Measurements from ENCODE around the gene SLC6A6.

The SLC6A6 gene

GRCh38 chr3:14373753-14374376, 28.5 kb upstream of the SLC6A6 start:
- no peak for DNase-seq

- DNase-seq = no peak
These were observed 27.9 kb upstream of the SLC6A6 start for GRCh38 chr3:14374444-14374883.

GRCh38 chr3:14375192-14375591, 27.2 kb upstream of the SLC6A6 start:
- no peak for DNase-seq

GRCh38 chr3:14376348-14377043, 25.9 kb upstream of the SLC6A6 start:
- DNase-seq = no peak

- DNase-seq = no peak
These were observed 25.2 kb upstream of the SLC6A6 start for GRCh38 chr3:14377044-14377837.

- DNase-seq = no peak
These were observed 24.6 kb upstream of the SLC6A6 start for GRCh38 chr3:14377838-14378169.

GRCh38 chr3:14378415-14378814, 24.0 kb upstream of the SLC6A6 start:
- no peak for DNase-seq

- peak; percentile 69 for DNase-seq
These were observed 22.6 kb upstream of the SLC6A6 start for GRCh38 chr3:14379843-14380242.

GRCh38 chr3:14386254-14386653, 16.2 kb upstream of the SLC6A6 start:
- peak; percentile 53 for DNase-seq

- no peak for DNase-seq
These were observed 14.2 kb upstream of the SLC6A6 start for GRCh38 chr3:14388201-14388600.

- no peak for DNase-seq
These were observed 13.2 kb upstream of the SLC6A6 start for GRCh38 chr3:14389166-14389606.

GRCh38 chr3:14389716-14390115, 12.7 kb upstream of the SLC6A6 start:
- no peak for DNase-seq

- peak; percentile 37 for DNase-seq
These were observed 11.4 kb upstream of the SLC6A6 start for GRCh38 chr3:14391033-14391432.

- DNase-seq = no peak
These were observed 10.2 kb upstream of the SLC6A6 start for GRCh38 chr3:14392231-14392630.

- DNase-seq = no peak
These were observed 9.5 kb upstream of the SLC6A6 start for GRCh38 chr3:14392803-14393319.

- no peak for DNase-seq
These were observed 8.8 kb upstream of the SLC6A6 start for GRCh38 chr3:14393440-14394106.

- no peak for DNase-seq
These were observed 6.2 kb upstream of the SLC6A6 start for GRCh38 chr3:14396031-14396692.

GRCh38 chr3:14397046-14397445, 5.4 kb upstream of the SLC6A6 start:
- DNase-seq = no peak

- DNase-seq = no peak
These were observed 4.9 kb upstream of the SLC6A6 start for GRCh38 chr3:14397531-14397930.

GRCh38 chr3:14397940-14398796, 4.2 kb upstream of the SLC6A6 start:
- DNase-seq = no peak

GRCh38 chr3:14398797-14399106, 3.7 kb upstream of the SLC6A6 start:
- DNase-seq = no peak

Measured in DMS79 treated with DMSO at 0.1 percent for 48 hours (cell line).